ENCODE measurements around the gene GPC6.

GRCh38 chr13:93326234-93326811 is 99.7 kb downstream of the GPC6 start:
- no peak for TF ChIP-seq CTCF (IDR thresholded peaks at IDR 0.05)
- no peak for TF ChIP-seq POLR2A (IDR thresholded peaks at IDR 0.05)

Measured in uterus (tissue), 2 donors.